Vagina (tissue), 2 donors: ENCODE results near the gene RPP30. TPM values are rescaled to one million over a fixed set of nuclear protein-coding genes. Genes with fewer than 3 reads are reported as not detected.

Experiments
- DNase-seq, 2 donors: peaks; one replicate each; pipeline ENCODE4 v3.0.0-alpha.2; 2017; ENCODE audit errors: extremely low spot score in 2 of 2
- H3K27ac ChIP-seq: fragments of 200-600 bp; sonication (generic); one replicate; pipeline ENCODE4 v1.5.1; 2019
- H3K27me3 ChIP-seq: fragments of 200-600 bp; sonication (generic); one replicate; pipeline ENCODE4 v1.5.1; 2019
- H3K36me3 ChIP-seq, 2 donors: fragments of 200-600 bp; sonication (generic); one replicate each; pipeline ENCODE4 v1.5.1; 2017 to 2019
- H3K4me1 ChIP-seq: fragments of 200-600 bp; sonication (generic); one replicate; pipeline ENCODE4 v1.5.1; 2019
- H3K4me3 ChIP-seq, 2 donors: fragments of 200-600 bp; sonication (generic); 1 replicate in 1 of 2; 2 replicates in 1 of 2; pipeline ENCODE4 v1.5.1; 2016 to 2019
- H3K9me3 ChIP-seq: fragments of 200-600 bp; sonication (generic); one replicate; pipeline ENCODE4 v1.5.1; 2019
- POLR2A ChIP-seq, 2 donors: fragments of 450-650 bp; IDR thresholded peaks; one replicate each; pipeline ENCODE4 v1.6.1; 2017; ENCODE audit warnings: antibody characterized with exemption in 2 of 2, mild to moderate bottlenecking in 2 of 2, moderate library complexity in 2 of 2
- POLR2AphosphoS5 ChIP-seq, 2 donors: sonication (generic); formaldehyde crosslinking; IDR thresholded peaks; one replicate each; pipeline ENCODE4 v1.9.0; 2017; ENCODE audit warnings: antibody characterized with exemption in 2 of 2, mild to moderate bottlenecking in 2 of 2, low read depth in 1 of 2; ENCODE audit not compliant: insufficient read depth in 1 of 2
- intact Hi-C: fragments of 100-400 bp; cut with DNase I; formaldehyde crosslinking; loops from one replicate; pipeline ENCODE4 v1.15.1; 2023
- total RNA-seq: library from RNA; depleted of rRNA; stranded (reverse); fragments of >200 nt; gene quantifications from one replicate; pipeline ENCODE4 v1.2.3, GENCODE V29; 2016
- TF ChIP-seq, protein P1 (sequence below), 3 experiments: fragments of 450-650 bp in 2 of 3; fragments of 200-600 bp in 1 of 3; sonication (generic) in 1 of 3; IDR thresholded peaks; one replicate each; pipeline ENCODE4 v1.5.1; 2017 to 2019; ENCODE audit warnings: antibody characterized with exemption in 3 of 3, mild to moderate bottlenecking in 2 of 3, moderate library complexity in 2 of 3

RPP30 gene
- total RNA-seq, 1 donor from 2014 or later, result 18.4 TPM

DNA sequence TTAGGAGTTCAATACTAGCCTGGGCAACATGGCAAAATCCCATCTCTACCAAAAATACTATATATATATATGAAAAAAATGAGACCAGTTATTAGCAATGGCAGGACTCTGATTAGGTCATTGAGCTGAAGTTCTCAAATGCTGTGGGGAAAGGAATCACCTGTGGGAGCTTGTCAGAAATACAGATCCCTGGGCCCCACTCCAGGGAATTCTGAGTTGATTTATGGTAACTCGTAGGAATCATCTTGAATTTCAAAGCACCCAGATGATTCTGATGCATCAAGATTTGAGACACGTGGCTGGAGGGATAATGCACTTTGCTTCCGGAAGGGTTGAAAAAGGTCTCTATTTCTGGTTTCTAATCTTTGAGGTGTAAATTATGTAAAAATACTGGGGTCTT, 50.1 kb downstream of the RPP30 start:
- H3K9me3 ChIP-seq, result no peaks in the 10 kb centered on the region
- DNase-seq, result no peak
- no peak overlapping the region for H3K4me3 ChIP-seq
- H3K4me1 ChIP-seq, result no peaks in the 10 kb centered on the region
- no peaks in the 10 kb centered on the region for H3K36me3 ChIP-seq
- H3K27ac ChIP-seq, result no peak overlapping the region
- intact Hi-C loops, result no loop called here
- TF ChIP-seq, protein P1, sequence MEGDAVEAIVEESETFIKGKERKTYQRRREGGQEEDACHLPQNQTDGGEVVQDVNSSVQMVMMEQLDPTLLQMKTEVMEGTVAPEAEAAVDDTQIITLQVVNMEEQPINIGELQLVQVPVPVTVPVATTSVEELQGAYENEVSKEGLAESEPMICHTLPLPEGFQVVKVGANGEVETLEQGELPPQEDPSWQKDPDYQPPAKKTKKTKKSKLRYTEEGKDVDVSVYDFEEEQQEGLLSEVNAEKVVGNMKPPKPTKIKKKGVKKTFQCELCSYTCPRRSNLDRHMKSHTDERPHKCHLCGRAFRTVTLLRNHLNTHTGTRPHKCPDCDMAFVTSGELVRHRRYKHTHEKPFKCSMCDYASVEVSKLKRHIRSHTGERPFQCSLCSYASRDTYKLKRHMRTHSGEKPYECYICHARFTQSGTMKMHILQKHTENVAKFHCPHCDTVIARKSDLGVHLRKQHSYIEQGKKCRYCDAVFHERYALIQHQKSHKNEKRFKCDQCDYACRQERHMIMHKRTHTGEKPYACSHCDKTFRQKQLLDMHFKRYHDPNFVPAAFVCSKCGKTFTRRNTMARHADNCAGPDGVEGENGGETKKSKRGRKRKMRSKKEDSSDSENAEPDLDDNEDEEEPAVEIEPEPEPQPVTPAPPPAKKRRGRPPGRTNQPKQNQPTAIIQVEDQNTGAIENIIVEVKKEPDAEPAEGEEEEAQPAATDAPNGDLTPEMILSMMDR (IDR thresholded peaks at IDR 0.05), result no peak
- TF ChIP-seq POLR2AphosphoS5 (IDR thresholded peaks at IDR 0.05; ENCODE audit: insufficient read depth in 1 of 2, low read depth in 1 of 2), result no peak
- no peak for TF ChIP-seq POLR2A (IDR thresholded peaks at IDR 0.05)
- H3K27me3 ChIP-seq, result no peaks in the 10 kb centered on the region

DNA sequence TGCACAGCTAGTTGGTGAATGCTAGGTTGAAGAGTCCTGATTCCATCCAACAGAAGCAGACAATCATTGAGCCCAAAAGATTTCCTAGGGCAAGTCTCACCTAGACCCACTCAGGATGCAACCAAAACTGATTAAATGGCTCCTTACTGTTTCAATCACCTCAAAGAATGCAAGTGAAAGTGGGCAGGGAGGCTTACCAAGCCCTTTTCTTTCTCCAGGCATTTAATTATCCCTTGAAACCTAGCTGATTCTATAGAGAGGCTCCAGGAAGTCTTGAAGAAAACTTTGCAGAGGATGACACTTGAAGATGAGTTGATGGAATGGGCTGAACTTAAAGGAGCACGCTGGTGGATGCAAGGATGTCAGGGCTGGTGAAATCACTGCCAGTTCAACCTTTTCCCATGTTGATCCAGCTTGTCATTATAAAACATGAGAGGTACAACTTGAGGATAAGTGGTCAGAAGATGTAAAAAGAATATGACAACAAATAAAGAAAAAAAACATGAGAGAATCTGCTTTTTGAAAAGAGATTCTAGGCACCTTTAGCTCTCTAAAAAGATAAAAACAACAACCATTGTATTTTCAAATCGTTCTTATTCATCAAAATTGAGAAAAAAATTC, 51.4 kb downstream of the RPP30 start:
- intact Hi-C loops, result no loop called here
- Histone ChIP-seq H3K27ac (no peak overlapping the region), H3K27me3 (no peaks in the 10 kb centered on the region), H3K4me3 (no peak overlapping the region), H3K36me3 (no peaks in the 10 kb centered on the region), H3K4me1 (no peaks in the 10 kb centered on the region), H3K9me3 (no peaks in the 10 kb centered on the region)
- TF ChIP-seq POLR2AphosphoS5 (IDR thresholded peaks at IDR 0.05; ENCODE audit: insufficient read depth in 1 of 2, low read depth in 1 of 2) (no peak), POLR2A (IDR thresholded peaks at IDR 0.05) (no peak)
- TF ChIP-seq, protein P1 (IDR thresholded peaks at IDR 0.05), result no peak
- no peak for DNase-seq

DNA sequence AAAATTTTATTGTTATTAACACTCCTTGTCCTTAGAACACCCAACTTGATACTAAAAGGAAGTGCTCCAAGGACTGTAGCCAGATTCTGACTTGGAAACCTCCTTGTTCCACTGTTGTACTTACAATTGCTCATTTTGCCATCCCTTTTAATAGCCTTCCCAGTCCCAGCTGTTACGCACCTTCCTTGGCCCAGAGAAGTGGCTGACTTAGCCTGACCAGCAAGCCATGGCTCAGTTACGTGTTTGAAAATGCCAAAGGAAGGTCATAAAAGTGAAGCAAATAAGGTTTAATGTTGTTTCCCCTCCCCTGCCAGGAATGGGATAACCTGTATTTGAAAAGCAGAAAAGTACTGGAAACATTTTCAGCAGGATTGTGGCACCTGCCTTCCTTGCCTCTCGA, 52.8 kb downstream of the RPP30 start:
- Histone ChIP-seq H3K9me3 (no peaks in the 10 kb centered on the region), H3K4me3 (no peak overlapping the region), H3K27me3 (no peaks in the 10 kb centered on the region), H3K27ac (no peak overlapping the region), H3K36me3 (no peaks in the 10 kb centered on the region), H3K4me1 (peaks cover 6% of the 10 kb centered on the region)
- no peak for DNase-seq
- intact Hi-C loops, result no loop called here
- TF ChIP-seq POLR2A (IDR thresholded peaks at IDR 0.05) (no peak), POLR2AphosphoS5 (IDR thresholded peaks at IDR 0.05; ENCODE audit: insufficient read depth in 1 of 2, low read depth in 1 of 2) (no peak)
- TF ChIP-seq, protein P1 (IDR thresholded peaks at IDR 0.05), result no peak

DNA sequence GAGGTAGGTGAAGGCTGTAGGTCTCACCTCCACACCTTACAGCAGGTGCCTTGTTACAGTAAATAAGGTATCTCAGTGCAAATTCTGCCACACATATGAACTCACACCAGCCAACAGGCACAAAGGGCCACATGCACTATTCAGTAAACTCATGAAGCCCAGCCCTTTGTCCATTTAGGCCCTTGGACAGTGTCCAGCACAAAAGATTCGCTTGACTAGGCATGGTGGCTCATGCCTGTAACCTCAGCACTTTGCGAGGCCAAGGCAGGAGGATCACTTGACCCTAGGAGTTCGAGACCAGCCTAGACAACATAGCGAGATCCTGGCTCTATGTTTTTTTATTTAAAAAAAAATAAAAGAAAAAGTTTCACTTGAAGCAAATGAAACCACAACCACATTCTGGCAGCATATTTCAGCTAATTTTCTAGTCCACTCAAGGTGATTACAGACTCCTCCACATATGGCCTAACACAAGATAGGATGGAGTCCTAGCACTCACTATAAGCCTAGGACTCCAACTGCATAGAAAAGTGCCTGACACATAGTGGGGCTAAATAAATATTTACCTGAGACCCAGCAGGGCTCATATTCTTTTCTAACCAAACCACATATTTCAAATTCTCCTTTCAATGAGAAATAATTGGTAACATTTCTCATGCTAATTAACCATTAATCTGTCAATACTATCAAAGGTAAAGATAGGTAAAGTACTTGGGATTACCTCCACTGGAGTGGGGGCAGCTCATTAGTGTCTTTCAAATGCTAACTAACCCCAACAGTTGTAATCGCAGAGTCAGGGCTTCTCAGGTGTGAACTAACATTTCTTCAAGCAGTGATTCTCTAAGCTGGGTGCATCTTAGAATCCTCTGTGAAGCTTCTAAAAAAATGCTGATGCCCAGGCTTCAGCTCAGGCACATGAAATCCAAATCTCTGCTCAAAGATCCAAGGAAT, 53.6 kb downstream of the RPP30 start:
- no peaks in the 10 kb centered on the region for H3K27me3 ChIP-seq
- intact Hi-C loops, result no loop called here
- no peak for TF ChIP-seq POLR2AphosphoS5 (IDR thresholded peaks at IDR 0.05; ENCODE audit: insufficient read depth in 1 of 2, low read depth in 1 of 2)
- TF ChIP-seq POLR2A (IDR thresholded peaks at IDR 0.05), result no peak
- TF ChIP-seq, protein P1 (IDR thresholded peaks at IDR 0.05), result no peak

DNA sequence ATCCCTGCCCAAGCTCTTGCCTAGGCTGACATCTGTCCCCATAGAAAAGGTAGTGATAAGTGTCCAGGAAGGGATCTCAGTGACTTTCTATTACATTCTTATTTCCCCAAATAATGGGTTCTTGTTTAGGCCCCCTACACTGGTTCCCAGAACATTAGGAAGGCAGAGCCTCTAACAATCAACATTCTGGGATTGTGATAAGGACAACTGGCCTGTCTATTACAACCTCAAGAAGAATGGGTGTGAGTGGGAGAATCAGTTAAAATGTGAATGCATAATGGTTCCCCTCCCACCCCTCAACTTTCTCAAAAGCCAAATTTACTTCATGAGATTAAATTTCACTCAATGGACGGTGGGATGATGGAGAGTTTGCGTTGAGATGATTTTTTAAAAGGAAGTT, 55.5 kb downstream of the RPP30 start:
- Histone ChIP-seq H3K4me1 (peaks cover 28% of the 10 kb centered on the region), H3K27ac (no peak overlapping the region), H3K9me3 (no peaks in the 10 kb centered on the region), H3K36me3 (no peaks in the 10 kb centered on the region), H3K4me3 (no peak overlapping the region), H3K27me3 (no peaks in the 10 kb centered on the region)
- DNase-seq, result no peak
- intact Hi-C loops, result no loop called here
- no peak for TF ChIP-seq POLR2A (IDR thresholded peaks at IDR 0.05)
- TF ChIP-seq, protein P1 (IDR thresholded peaks at IDR 0.05), result no peak
- no peak for TF ChIP-seq POLR2AphosphoS5 (IDR thresholded peaks at IDR 0.05; ENCODE audit: insufficient read depth in 1 of 2, low read depth in 1 of 2)

More for the DNA sequence above, 53.6 kb downstream of the RPP30 start:
- H3K27ac ChIP-seq, result no peak overlapping the region
- H3K36me3 ChIP-seq, result no peaks in the 10 kb centered on the region
- no peak for DNase-seq
- H3K4me1 ChIP-seq, result peaks cover 14% of the 10 kb centered on the region
- no peak overlapping the region for H3K4me3 ChIP-seq
- no peaks in the 10 kb centered on the region for H3K9me3 ChIP-seq
